SK-N-SH (cell line): Measurements from ENCODE around the gene UTY. TPM values are rescaled to one million over a fixed set of nuclear protein-coding genes. Genes with fewer than 3 reads are reported as not detected.

Source experiments
- CTCF ChIA-PET: fragments of 300-600, 350-600 bp; formaldehyde crosslinking; extraction: SDS; loops from one replicate; lab custom pipeline; 2021; lab: Yijun Ruan, JAX
- POLR2A ChIA-PET: fragments of 350-600 bp; sonication (Branson Sonifier 250); formaldehyde crosslinking; extraction: SDS; loops from one replicate; lab custom pipeline; 2020; ENCODE audit warnings: antibody characterized with exemption, inconsistent platforms; lab: Yijun Ruan, JAX
- DNase-seq: peaks from one replicate; pipeline ENCODE4 v3.0.0; 2012
- H2AFZ ChIP-seq: fragments of 200-600 bp; sonication (generic); 2 replicates; pipeline ENCODE4 v1.8.1; 2016; ENCODE audit warnings: antibody characterized with exemption, mild to moderate bottlenecking, low read depth
- H3F3A ChIP-seq: fragments of 200-600 bp; sonication (generic); replicated peaks from 2 replicates; pipeline ENCODE3; 2016; ENCODE audit warnings: antibody characterized with exemption, mild to moderate bottlenecking; ENCODE audit not compliant: insufficient read depth
- H3K27ac ChIP-seq, 2 experiments: fragments of 200-500 bp in 1 of 2; fragments of 200-600 bp in 1 of 2; sonication (Bioruptor generic) in 1 of 2; sonication (generic), shearing (Covaris generic) in 1 of 2; 2 replicates each; pipeline versions ENCODE4 v1.5.1 to v1.6.1; 2014 to 2016; ENCODE audit warnings: low read depth in 2 of 2, inconsistent platforms in 1 of 2, low read length in 1 of 2, mild to moderate bottlenecking in 1 of 2, mixed read lengths in 1 of 2
- H3K27me3 ChIP-seq: fragments of 200-600 bp; sonication (generic), shearing (Covaris generic); 2 replicates; pipeline ENCODE4 v1.6.1; 2016; ENCODE audit warnings: mixed run types; ENCODE audit not compliant: insufficient read depth
- H3K36me3 ChIP-seq, 2 experiments: fragments of 200-500 bp in 1 of 2; fragments of 200-600 bp in 1 of 2; sonication (Bioruptor generic) in 1 of 2; sonication (generic) in 1 of 2; replicated peaks in 1 of 2; 2 replicates each; pipeline versions ENCODE3 to v1.5.1; 2014 to 2016; ENCODE audit warnings: low read length in 1 of 2, mild to moderate bottlenecking in 1 of 2; ENCODE audit not compliant: insufficient read depth in 2 of 2, control insufficient read depth in 1 of 2
- H3K4me1 ChIP-seq, 2 experiments: fragments of 200-500 bp in 1 of 2; fragments of 200-600 bp in 1 of 2; sonication (Bioruptor generic) in 1 of 2; sonication (generic), shearing (Covaris generic) in 1 of 2; 2 replicates each; pipeline versions ENCODE4 v1.5.1 to v1.6.1; 2014 to 2016; ENCODE audit warnings: low read depth in 1 of 2, low read length in 1 of 2, mixed run types in 1 of 2; ENCODE audit not compliant: insufficient read depth in 2 of 2, control insufficient read depth in 1 of 2
- H3K4me2 ChIP-seq: fragments of 200-600 bp; sonication (generic), shearing (Covaris generic); 2 replicates; pipeline ENCODE4 v1.6.1; 2017; ENCODE audit warnings: mixed run types
- H3K4me3 ChIP-seq, 2 experiments: fragments of 200-500 bp in 1 of 2; fragments of 200-600 bp in 1 of 2; sonication (Bioruptor generic) in 1 of 2; sonication (generic), shearing (Covaris generic) in 1 of 2; 2 replicates each; pipeline versions ENCODE4 v1.5.1 to v1.8.1; 2014 to 2016; ENCODE audit warnings: low read depth in 2 of 2, inconsistent platforms in 1 of 2, low read length in 1 of 2, mild to moderate bottlenecking in 1 of 2, mixed read lengths in 1 of 2, moderate library complexity in 1 of 2
- H3K79me2 ChIP-seq: fragments of 200-600 bp; sonication (generic); 2 replicates; pipeline ENCODE4 v1.8.1; 2017; ENCODE audit warnings: mild to moderate bottlenecking; ENCODE audit not compliant: insufficient read depth
- H3K9ac ChIP-seq: fragments of 200-600 bp; sonication (generic); 2 replicates; pipeline ENCODE4 v1.6.1; 2017; ENCODE audit warnings: mixed run types
- H3K9me2 ChIP-seq: fragments of 200-600 bp; sonication (generic); 2 replicates; pipeline ENCODE4 v1.6.1; 2017; ENCODE audit warnings: mixed run types
- H3K9me3 ChIP-seq: fragments of 200-600 bp; sonication (generic); 2 replicates; pipeline ENCODE4 v1.6.1; 2017; ENCODE audit warnings: mixed run types, mild to moderate bottlenecking, moderate library complexity
- H4K20me1 ChIP-seq: fragments of 200-600 bp; sonication (generic); 2 replicates; pipeline ENCODE4 v1.6.1; 2017; ENCODE audit warnings: mild to moderate bottlenecking, mixed run types; ENCODE audit not compliant: insufficient read depth
- ELF1 ChIP-seq: IDR thresholded peaks from 2 replicates; pipeline ENCODE4 v1.4.0; 2012
- EP300 ChIP-seq, 2 experiments: IDR thresholded peaks; 2 replicates each; pipeline versions ENCODE4 v1.4.0 to v1.6.1; 2012; ENCODE audit warnings: borderline replicate concordance in 1 of 2, low read depth in 1 of 2, low read length in 1 of 2
- FOSL2 ChIP-seq: IDR thresholded peaks from 2 replicates; pipeline ENCODE4 v1.4.0; 2012; ENCODE audit warnings: low read depth, mild to moderate bottlenecking, moderate library complexity, borderline replicate concordance
- GABPA ChIP-seq: IDR thresholded peaks from 2 replicates; pipeline ENCODE4 v1.4.0; 2012; ENCODE audit warnings: low read depth, mild to moderate bottlenecking
- IRF3 ChIP-seq: fragments of 150-350 bp; IDR thresholded peaks from 2 replicates; pipeline ENCODE4 v1.6.1; 2016; ENCODE audit warnings: mild to moderate bottlenecking, low read depth, low read length
- JUND ChIP-seq: IDR thresholded peaks from 2 replicates; pipeline ENCODE4 v1.4.0; 2012
- MXI1 ChIP-seq: IDR thresholded peaks from 2 replicates; pipeline ENCODE4 v1.6.1; 2012; ENCODE audit warnings: mild to moderate bottlenecking, low read depth, low read length, improper control_type of control experiment
- NRF1 ChIP-seq: IDR thresholded peaks from 2 replicates; pipeline ENCODE4 v1.6.1; 2012; ENCODE audit warnings: low read depth, mild to moderate bottlenecking, low read length
- RCOR1 ChIP-seq: fragments of 150-350 bp; IDR thresholded peaks from 2 replicates; pipeline ENCODE4 v1.6.1; 2017; ENCODE audit warnings: antibody characterized with exemption, low read length
- RFX5 ChIP-seq: IDR thresholded peaks from 2 replicates; pipeline ENCODE4 v1.6.1; 2012; ENCODE audit warnings: mild to moderate bottlenecking, improper control_type of control experiment, low read length
- SIN3A ChIP-seq: IDR thresholded peaks from 2 replicates; pipeline ENCODE4 v1.6.1; 2012; ENCODE audit warnings: low read depth, mild to moderate bottlenecking, low read length, moderate library complexity, borderline replicate concordance
- TAF1 ChIP-seq: IDR thresholded peaks from 2 replicates; pipeline ENCODE4 v1.6.1; 2012; ENCODE audit warnings: low read depth, mild to moderate bottlenecking, low read length, moderate library complexity, borderline replicate concordance
- TCF12 ChIP-seq: IDR thresholded peaks from 2 replicates; pipeline ENCODE4 v1.4.0; 2012
- TEAD4 ChIP-seq: IDR thresholded peaks from 2 replicates; pipeline ENCODE4 v1.4.0; 2012; ENCODE audit warnings: mild to moderate bottlenecking, borderline replicate concordance; ENCODE audit not compliant: insufficient read depth
- USF1 ChIP-seq: IDR thresholded peaks from 2 replicates; pipeline ENCODE4 v1.4.0; 2012; ENCODE audit warnings: low read depth, borderline replicate concordance
- USF2 ChIP-seq: fragments of 150-350 bp; IDR thresholded peaks from 2 replicates; pipeline ENCODE4 v1.6.1; 2017; ENCODE audit warnings: antibody characterized with exemption, low read length, low read depth, borderline replicate concordance
- YY1 ChIP-seq: IDR thresholded peaks from 2 replicates; pipeline ENCODE4 v1.4.0; 2012; ENCODE audit warnings: low read depth, mild to moderate bottlenecking
- ZBTB33 ChIP-seq: IDR thresholded peaks from 2 replicates; pipeline ENCODE4 v1.4.0; 2012; ENCODE audit warnings: low read depth, borderline replicate concordance
- WGBS: methylation state at CpG from one replicate; pipeline ENCODE4 v1.1.6; 2017; ENCODE audit warnings: low lambda C conversion rate; 5-methylcytosine and 5-hydroxymethylcytosine counted together
- polyA plus RNA-seq, 3 experiments: library from polyadenylated mRNA; depleted of rRNA; stranded (reverse); fragments of >200 nt; gene quantifications; 2 replicates each; pipeline ENCODE4 v1.2.3, GENCODE V29; 2012

The UTY gene
- polyA plus RNA-seq, 1 of the 3 experiments (the other 2 are of a cell fraction) = not detected

GRCh38 chrY:13299411-13299810 lies 180.4 kb downstream of the UTY start (continued):
- TF ChIP-seq EP300 (IDR thresholded peaks at IDR 0.05; ENCODE audit: borderline replicate concordance in 1 of 2, low read depth in 1 of 2, low read length in 1 of 2) = no peak
- no peak for TF ChIP-seq ELF1
- no peak for TF ChIP-seq FOSL2
- no peak for TF ChIP-seq YY1
- no peak for TF ChIP-seq SIN3A
- TF ChIP-seq JUND = no peak
- TF ChIP-seq RFX5 = no peak
- no peak for TF ChIP-seq RCOR1

- ChIA-PET CTCF (no interaction called here), POLR2A (no interaction called here)
- no peak for TF ChIP-seq TEAD4
- no peak for TF ChIP-seq YY1
- no peak for TF ChIP-seq NRF1
- Histone ChIP-seq H3K4me3 (no peak overlapping the region), H3K4me2 (no peak overlapping the region), H3K9ac (no peak overlapping the region), H3K9me2 (no peaks in the 10 kb centered on the region), H3K9me3 (no peaks in the 10 kb centered on the region), H3K36me3 (no peaks in the 10 kb centered on the region), H2AFZ (no peak overlapping the region), H3F3A (no peaks in the 10 kb centered on the region), H3K79me2 (no peaks in the 10 kb centered on the region), H3K4me1 (no peaks in the 10 kb centered on the region), H4K20me1 (no peaks in the 10 kb centered on the region), H3K27me3 (no peaks in the 10 kb centered on the region), H3K27ac (no peak overlapping the region)
- DNase-seq = no peak
- WGBS = no CpG with 5 or more reads among the region's 4 CpGs
Measured at GRCh38 chrY:13296176-13296890, 183.5 kb downstream of the UTY start.

- no peaks in the 10 kb centered on the region for H3K9me2 ChIP-seq
- DNase-seq = no peak
- WGBS = no CpG with 5 or more reads among the region's 2 CpGs
Measured at GRCh38 chrY:13295026-13295425, 184.8 kb downstream of the UTY start.

More at GRCh38 chrY:13295026-13295425, 184.8 kb downstream of the UTY start:
- Histone ChIP-seq H3K4me1 (no peaks in the 10 kb centered on the region), H3K4me3 (no peak overlapping the region), H3K9ac (no peak overlapping the region), H3K27me3 (no peaks in the 10 kb centered on the region)
- TF ChIP-seq TEAD4 (no peak), TAF1 (no peak), IRF3 (no peak), USF2 (no peak), USF1 (no peak), ZBTB33 (no peak), YY1 (no peak), TCF12 (no peak), GABPA (no peak), SIN3A (no peak), MXI1 (no peak), JUND (no peak), RCOR1 (no peak), ELF1 (no peak), EP300 (IDR thresholded peaks at IDR 0.05; ENCODE audit: borderline replicate concordance in 1 of 2, low read depth in 1 of 2, low read length in 1 of 2) (no peak)
- TF ChIP-seq, all 33 proteins: peak for 0
- no peaks in the 10 kb centered on the region for H3F3A ChIP-seq
- no peak overlapping the region for H2AFZ ChIP-seq
- H4K20me1 ChIP-seq = no peaks in the 10 kb centered on the region
- no peak overlapping the region for H3K4me2 ChIP-seq
- no peak overlapping the region for H3K27ac ChIP-seq
- no peaks in the 10 kb centered on the region for H3K79me2 ChIP-seq
- POLR2A ChIA-PET = no interaction called here
- no peaks in the 10 kb centered on the region for H3K36me3 ChIP-seq
- CTCF ChIA-PET = no interaction called here
- no peaks in the 10 kb centered on the region for H3K9me3 ChIP-seq
